Stimulated activated CD8-positive, alpha-beta memory T cell treated with anti-CD3 and anti-CD28 coated beads, Interleukin-12 subunit alpha, Interleukin-12 subunit beta, amount 100 ng/mL, for 1 hour (primary cell): ENCODE measurements around the gene FCMR.

Experiments used
- DNase-seq: peaks from one replicate; pipeline ENCODE4 v3.0.0-alpha.2; 2020; ENCODE audit warnings: low read depth

The FCMR gene

GRCh38 chr1:206923009-206923960, 1.5 kb upstream of the FCMR start:
- peak; percentile 50 for DNase-seq

DNA sequence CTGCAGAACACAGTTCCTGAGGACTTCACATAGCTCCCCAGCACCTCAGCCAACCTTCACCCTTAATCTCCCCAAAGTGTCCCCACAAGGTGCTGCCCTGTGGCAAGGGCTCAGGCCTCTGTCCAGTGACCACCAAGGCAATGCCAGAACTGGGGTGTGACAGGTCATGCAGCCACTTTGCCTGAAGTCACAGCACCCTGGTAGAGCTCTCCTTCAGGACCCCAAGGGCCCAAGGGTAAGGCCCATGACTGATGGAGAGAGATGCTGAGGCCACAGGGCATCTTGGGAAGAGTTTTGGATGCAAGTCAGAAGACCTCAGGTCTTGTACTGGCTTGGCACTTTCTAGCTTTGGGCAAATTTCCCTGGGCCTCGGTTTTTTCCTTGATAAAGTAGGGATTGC, 783 bp upstream of the FCMR start:
- DNase-seq, result no peak

GRCh38 chr1:206918076-206918475, 3.7 kb downstream of the FCMR start:
- DNase-seq, result no peak

DNA sequence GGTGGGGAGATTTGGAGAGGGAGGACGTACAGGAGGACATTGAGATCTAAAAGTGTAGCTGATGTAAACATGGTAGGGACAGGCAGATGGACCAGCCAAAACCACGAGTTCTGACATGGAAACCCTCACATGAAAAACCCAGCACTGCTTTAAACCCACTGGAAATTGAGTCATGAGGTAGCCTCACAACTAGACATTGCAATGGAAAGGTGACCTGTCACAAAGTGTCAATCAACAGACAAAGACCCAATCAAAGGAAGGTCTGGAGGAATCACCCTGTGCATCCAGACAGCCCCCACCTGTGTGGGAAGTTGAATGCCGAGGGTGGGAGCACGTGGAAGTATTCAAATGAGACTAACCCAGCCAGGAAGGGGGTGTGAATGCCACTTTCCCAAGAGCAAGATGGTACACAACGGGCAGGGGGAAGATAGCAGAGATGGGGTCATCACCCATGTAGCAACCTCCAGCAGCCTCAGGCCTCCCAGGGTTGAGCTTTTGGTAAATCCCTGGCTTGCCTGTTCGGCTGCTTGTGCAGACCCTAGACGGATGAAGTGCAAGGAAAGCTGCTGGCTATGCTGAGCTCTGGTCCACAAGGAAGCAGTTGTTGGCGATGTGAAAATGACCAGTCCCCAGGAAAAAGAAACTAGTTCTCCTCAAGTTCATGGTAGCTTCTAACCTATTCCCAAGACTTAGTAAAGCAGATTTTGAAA, 5.6 kb downstream of the FCMR start:
- no peak for DNase-seq

- no peak for DNase-seq
Observed at GRCh38 chr1:206915030-206915735, 6.6 kb downstream of the FCMR start.

DNA sequence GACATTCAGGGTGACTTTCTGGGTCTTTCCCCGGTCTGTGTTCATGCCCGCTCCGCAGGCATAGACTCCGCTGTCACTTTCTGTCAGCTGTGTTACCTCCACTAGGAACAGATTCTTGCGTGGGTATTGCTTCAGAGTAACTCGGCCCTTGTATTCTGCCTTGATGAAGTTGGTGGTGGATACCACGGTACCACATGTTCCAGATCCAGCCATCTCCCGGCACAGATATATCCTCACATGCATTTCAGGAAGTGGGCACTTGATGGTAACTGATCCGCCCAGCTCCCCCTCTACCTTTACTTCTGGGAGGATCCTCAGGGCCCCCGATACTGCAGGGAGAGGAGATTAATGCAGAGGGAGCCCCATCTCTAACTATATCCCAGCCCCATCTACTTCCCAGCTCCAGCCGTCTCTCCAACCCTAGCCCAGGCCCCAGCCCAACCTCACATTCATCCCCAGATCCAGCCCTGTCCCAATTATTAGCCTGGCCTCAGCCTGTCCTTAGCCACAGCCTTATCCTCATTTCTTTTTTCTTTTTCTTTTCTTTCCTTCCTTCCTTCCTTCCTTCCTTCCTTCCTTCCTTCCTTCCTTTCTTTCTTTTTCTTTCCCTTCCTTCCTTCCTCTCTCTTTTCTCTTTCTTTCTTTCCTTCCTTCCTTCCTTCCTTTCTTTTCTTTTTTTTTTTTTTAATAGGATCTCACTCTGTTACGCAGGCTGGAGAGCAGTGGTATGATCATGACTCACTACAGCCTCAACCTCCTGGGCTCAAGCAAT, 7.8 kb downstream of the FCMR start:
- DNase-seq, result no peak

DNA sequence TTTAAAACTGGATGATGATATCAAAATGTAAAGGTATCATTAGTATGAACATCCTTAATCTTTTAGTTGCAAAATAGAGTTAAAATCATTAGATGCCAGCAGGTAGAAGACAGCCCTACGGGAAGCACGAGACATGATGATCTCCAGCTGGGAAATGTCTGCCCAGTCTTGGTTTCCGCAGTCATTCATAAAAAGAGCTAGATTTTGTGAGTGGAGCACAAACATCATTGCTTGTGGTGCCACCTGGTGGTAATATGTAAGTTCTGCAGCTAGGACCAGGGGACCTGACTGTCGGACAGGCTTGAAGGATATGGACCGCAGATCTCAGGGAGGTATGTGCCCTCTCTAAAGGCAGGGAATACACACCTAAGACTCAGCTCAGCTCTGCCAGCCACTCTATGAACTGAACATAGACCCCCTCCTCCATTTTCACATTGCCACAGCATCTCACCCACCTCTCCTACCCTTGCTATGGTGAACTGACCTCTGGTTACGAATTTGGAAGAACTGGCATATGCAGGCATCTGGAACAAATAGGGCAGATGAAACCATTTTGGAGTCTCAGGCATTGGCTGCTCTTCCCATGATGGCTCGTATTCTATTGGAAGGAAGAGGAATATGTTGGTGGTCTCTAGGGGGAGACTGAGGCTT, 9.2 kb downstream of the FCMR start:
- peak; percentile 43 for DNase-seq

- DNase-seq, result no peak
Observed at GRCh38 chr1:206911064-206911663, 10.6 kb downstream of the FCMR start.

- no peak for DNase-seq
Observed at GRCh38 chr1:206909883-206910318, 11.8 kb downstream of the FCMR start.

GRCh38 chr1:206909161-206909882, 12.4 kb downstream of the FCMR start:
- no peak for DNase-seq

GRCh38 chr1:206908038-206908437, 13.7 kb downstream of the FCMR start:
- DNase-seq, result no peak

- DNase-seq, result no peak
Observed at GRCh38 chr1:206907304-206907991, 14.3 kb downstream of the FCMR start.

- DNase-seq, result no peak
Observed at GRCh38 chr1:206905295-206906164, 16.2 kb downstream of the FCMR start.

GRCh38 chr1:206904423-206905142, 17.2 kb downstream of the FCMR start:
- no peak for DNase-seq

- DNase-seq, result no peak
Observed at GRCh38 chr1:206903687-206904086, 18.1 kb downstream of the FCMR start.

- no peak for DNase-seq
Observed at GRCh38 chr1:206902702-206903101, 19.0 kb downstream of the FCMR start.

GRCh38 chr1:206901944-206902343, 19.8 kb downstream of the FCMR start:
- DNase-seq, result no peak

GRCh38 chr1:206900149-206900548, 21.6 kb downstream of the FCMR start:
- DNase-seq, result no peak
